Purkinje cell (primary cell): Measurements from ENCODE around the gene ZNF778. TPM values are rescaled to one million over a fixed set of nuclear protein-coding genes. Genes with fewer than 3 reads are reported as not detected.

Experiments used
- polyA plus RNA-seq: library from polyadenylated mRNA; unstranded; fragments of >200 nt; fragmentation: Nextera tagmentation; gene quantifications from 2 replicates; pipeline ENCODE4 v1.2.1, GENCODE V29; 2014

The ZNF778 gene
- polyA plus RNA-seq = 0.53 and 0.85 TPM in 2 replicates

GRCh38 chr16:89217388-89218191 is at the start of gene ZNF778:
Gene ZNF778, plus strand, starts transcription at chr16:89217703. Its CDS starts 3,425 bp downstream, at chr16:89221128.

GRCh38 chr16:89171216-89172170 is 46.0 kb upstream of the ZNF778 start, which contains the start of gene CDH15:
Gene CDH15, plus strand, starts transcription at chr16:89171748. Its CDS starts 84 bp downstream, at chr16:89171832.

GRCh38 chr16:89200124-89200849 is 17.2 kb upstream of the ZNF778 start, which contains the start of gene SLC22A31:
Gene SLC22A31, minus strand, starts transcription at chr16:89200537. Its CDS starts 36 bp downstream, at chr16:89200501.

Other genes starting within 250 kb of the ZNF778 start
- gene CBFA2T3, start 240.5 kb upstream of the ZNF778 start, polyA plus RNA-seq = 0.07 and 1.1 TPM in 2 replicates
- 4.7 and 5.4 TPM in 2 replicates for gene ACSF3, start 123.9 kb upstream of the ZNF778 start, polyA plus RNA-seq
- gene CDH15, start 46.0 kb upstream of the ZNF778 start, polyA plus RNA-seq = not detected in 2 replicates
- 0.38 TPM in 1 of 2 replicates, not detected in the other for gene SLC22A31, start 17.2 kb upstream of the ZNF778 start, polyA plus RNA-seq